OCI-LY7 (cell line): ENCODE data around the gene LDAH.

ENCODE experiments used
- EZH2phosphoT487 ChIP-seq: fragments of 200-600 bp; sonication (generic); IDR thresholded peaks from 2 replicates; pipeline ENCODE4 v1.6.1; 2018; ENCODE audit warnings: low read depth, borderline replicate concordance, mild to moderate bottlenecking, mixed run types, antibody characterized with exemption, low read length, moderate library complexity, mixed read lengths
- TF ChIP-seq, protein P1 (sequence below): fragments of 200-600 bp; sonication (generic); conservative IDR thresholded peaks from 2 replicates; pipeline ENCODE4 v1.5.1; 2014; ENCODE audit warnings: mild to moderate bottlenecking, antibody characterized with exemption, low read length, moderate library complexity, mixed read lengths

DNA sequence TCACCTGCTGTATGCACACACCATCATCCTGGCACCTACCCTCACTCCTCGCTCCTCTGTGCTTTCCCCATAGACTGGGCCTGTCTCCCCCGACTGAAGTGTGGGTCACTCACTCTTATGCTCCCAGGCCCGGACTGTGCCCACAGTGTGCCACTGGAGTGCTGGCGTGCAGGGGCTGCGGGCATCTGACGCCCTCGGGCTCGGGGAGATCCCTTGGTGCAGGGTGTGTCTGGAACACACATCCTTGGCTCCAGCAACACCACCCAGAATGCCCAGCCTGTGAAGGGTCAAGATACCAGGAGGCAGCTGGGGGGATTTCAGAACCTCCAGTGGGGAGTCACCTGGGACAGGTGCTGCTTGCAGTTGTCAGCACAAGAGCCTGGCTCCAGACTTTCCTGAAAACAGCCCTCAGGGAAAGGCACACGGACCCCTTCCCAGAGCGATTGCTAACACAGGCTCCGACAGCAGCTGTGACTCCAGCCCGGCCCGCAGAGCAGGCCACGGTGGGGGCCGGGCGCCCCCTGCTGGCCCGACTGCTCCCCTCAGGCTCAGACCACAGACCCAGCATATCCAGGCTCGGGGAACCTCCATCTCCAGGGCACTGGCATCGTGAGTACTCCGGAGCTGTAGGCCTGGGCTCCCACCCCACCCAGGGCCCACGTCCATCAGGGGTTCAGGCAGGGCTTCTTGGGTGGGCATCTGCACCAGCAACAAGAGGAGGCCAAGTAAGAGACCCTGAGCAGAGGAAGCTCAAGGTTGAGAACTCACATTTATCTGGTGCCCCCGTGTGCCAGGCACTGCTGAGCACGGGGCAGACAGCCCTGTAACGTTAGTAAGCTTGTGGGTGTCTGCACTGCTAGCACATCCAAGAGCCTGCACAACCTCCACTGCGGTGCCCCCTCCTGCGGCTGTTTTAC is 180.6 kb downstream of the LDAH start:
- TF ChIP-seq, protein P1, sequence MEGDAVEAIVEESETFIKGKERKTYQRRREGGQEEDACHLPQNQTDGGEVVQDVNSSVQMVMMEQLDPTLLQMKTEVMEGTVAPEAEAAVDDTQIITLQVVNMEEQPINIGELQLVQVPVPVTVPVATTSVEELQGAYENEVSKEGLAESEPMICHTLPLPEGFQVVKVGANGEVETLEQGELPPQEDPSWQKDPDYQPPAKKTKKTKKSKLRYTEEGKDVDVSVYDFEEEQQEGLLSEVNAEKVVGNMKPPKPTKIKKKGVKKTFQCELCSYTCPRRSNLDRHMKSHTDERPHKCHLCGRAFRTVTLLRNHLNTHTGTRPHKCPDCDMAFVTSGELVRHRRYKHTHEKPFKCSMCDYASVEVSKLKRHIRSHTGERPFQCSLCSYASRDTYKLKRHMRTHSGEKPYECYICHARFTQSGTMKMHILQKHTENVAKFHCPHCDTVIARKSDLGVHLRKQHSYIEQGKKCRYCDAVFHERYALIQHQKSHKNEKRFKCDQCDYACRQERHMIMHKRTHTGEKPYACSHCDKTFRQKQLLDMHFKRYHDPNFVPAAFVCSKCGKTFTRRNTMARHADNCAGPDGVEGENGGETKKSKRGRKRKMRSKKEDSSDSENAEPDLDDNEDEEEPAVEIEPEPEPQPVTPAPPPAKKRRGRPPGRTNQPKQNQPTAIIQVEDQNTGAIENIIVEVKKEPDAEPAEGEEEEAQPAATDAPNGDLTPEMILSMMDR: peak; percentile 90
- TF ChIP-seq EZH2phosphoT487: no peak
